GM19467 (cell line): Measurements from ENCODE around the gene LHFPL2.

ENCODE experiments used
- ATAC-seq: cut with Tn5 transposase; IDR thresholded peaks from one replicate; pipeline ENCODE4 v1.9.1; 2021; ENCODE audit warnings: mild to moderate bottlenecking, moderate library complexity; ENCODE audit not compliant: unreplicated experiment

Gene LHFPL2

GRCh38 chr5:78506261-78507024, 142.1 kb downstream of the LHFPL2 start:
- ATAC-seq = no peak

DNA sequence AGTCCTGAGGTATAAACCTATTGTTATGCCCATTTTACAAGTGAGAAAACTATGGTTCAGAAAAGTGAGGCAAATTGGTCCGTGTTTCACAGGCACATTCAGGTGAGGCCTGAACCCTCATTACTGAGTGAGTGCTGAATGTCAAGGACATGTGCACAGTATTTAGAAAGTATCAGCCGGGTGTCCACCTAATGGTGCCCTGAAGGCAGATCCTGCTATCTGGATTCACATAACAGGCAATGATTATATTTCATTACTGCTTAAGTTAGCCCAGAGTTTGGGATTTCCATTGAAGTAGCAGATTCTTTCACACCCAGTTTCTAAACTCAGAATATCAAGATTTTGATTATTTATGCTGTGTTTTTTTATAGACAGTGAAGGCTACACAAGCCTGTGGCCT, 142.7 kb downstream of the LHFPL2 start:
- no peak for ATAC-seq

- no peak for ATAC-seq
Observed at GRCh38 chr5:78504704-78505677, 143.6 kb downstream of the LHFPL2 start.

- ATAC-seq = no peak
Observed at GRCh38 chr5:78503958-78504653, 144.5 kb downstream of the LHFPL2 start.

- ATAC-seq = no peak
Observed at GRCh38 chr5:78501411-78502352, 146.9 kb downstream of the LHFPL2 start.

- ATAC-seq = no peak
Observed at GRCh38 chr5:78500871-78501270, 147.7 kb downstream of the LHFPL2 start.

GRCh38 chr5:78500028-78500427, 148.5 kb downstream of the LHFPL2 start:
- no peak for ATAC-seq

DNA sequence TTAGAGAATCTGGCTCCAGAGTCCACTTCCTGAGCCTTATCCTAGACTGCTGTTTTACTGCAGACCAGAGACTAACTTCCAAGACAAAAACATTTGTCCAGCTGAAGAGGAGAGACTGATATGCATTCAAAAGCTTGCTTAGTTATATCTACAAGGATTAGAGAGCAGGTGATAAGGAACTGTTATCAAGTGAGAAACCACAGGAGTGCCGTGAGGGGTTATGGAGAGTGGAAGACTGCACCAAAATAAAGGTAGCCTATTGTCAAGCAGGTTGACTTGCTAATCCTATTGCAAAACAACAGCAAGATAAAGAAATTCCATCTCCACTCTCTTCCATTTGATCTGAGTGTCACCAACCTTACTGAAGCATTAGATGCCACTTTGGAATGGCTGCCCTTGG, 149.1 kb downstream of the LHFPL2 start:
- ATAC-seq = no peak

- peak; percentile 44 for ATAC-seq
Observed at GRCh38 chr5:78497573-78498533, 150.7 kb downstream of the LHFPL2 start.

DNA sequence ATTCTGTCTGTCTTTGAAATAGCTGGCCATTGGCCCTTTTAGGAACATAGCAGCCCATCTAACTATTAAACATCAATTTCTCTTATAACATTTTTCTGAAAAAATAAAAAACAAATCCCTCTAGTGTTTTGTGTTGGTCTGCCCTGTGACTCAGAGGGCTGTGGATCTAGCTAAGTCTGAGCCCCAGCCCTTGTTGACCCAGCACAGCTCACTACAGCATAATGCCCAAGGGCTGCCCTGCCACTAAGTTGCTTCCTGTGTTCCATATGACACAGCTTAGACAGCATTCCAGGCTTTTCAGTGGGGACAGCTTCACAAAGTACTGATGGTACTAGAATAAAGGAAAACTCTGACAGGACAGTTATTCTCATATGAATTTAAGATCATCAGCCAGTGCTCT, 152.2 kb downstream of the LHFPL2 start:
- ATAC-seq = no peak

DNA sequence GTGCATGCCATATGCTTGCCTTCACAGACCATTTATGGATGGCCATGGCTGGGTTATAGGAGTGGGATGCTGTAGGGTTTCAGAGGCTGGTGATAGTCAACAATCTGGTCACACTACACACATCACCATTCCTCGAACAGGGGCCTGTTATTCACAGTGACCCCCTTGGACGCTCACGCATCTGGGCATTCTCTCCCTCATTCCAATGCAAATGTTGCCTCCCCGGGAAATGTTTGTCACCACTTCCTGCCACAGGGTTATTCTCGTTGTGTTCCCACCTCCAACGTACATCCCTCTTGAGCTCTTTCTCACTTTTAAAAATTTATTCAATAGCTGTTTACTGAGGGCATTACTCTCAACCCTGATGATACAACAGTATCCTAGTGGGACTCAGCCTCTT, 152.8 kb downstream of the LHFPL2 start:
- no peak for ATAC-seq

- no peak for ATAC-seq
Observed at GRCh38 chr5:78492650-78493049, 155.9 kb downstream of the LHFPL2 start.

DNA sequence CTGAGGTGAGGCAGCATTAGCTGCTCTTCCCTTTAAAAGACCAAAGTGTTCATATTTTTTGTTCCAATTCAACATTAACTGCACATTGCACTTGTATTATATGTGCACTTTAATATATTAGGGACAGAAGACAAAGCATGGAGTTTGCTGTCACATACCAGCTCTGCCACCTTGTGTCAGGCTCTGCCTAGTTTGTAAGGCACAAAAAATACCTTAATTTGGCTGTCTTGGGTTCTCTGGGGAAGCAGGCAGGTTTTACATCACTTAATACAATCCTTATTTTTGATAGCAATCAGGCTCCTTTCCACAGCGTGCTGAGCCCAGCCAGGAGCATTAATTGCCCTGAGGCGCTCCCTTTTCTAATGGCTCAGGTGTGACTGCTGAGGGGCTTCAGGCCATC, 156.3 kb downstream of the LHFPL2 start:
- ATAC-seq = no peak

DNA sequence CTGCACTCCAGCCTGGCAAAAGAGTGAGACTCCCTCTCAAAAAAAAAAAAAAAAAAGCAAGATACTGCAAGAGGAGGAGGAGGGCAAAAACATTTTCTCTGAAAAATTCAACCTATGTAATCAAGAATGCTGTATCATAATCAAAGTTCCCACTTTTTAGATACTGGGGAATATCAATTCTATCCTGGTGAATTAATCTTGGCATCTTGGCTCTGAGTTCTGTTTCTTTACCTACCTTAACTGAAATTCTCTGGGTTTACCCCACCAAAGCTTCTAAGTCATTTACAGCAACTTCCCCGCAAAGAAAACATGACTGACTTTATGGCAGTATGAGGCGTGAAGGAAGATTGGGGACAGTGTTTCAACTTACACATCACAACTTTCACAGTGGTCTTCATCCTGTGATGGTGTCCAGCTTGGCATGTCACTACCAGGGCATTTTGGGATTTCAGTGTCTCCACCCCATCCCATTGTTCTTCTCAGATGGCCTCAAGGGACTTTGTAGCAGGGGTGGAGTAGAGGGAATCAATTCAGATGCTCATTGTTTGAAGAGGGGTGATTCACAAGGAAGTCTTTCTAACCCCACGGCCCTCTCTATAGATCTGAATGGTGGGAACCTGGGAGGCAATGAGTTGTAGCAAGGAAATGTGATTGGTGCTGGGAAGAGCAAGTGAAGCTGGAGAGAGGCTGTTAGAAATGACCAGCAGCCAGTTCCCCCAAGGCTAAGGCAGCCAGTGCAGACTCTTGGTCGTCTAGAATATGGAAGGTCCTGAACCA, 157.7 kb downstream of the LHFPL2 start:
- ATAC-seq = no peak

- ATAC-seq = no peak
Observed at GRCh38 chr5:78487846-78488245, 160.7 kb downstream of the LHFPL2 start.

- no peak for ATAC-seq
Observed at GRCh38 chr5:78486218-78486617, 162.4 kb downstream of the LHFPL2 start.

GRCh38 chr5:78483809-78484521, 164.6 kb downstream of the LHFPL2 start:
- peak; percentile 82 for ATAC-seq

- ATAC-seq = no peak
Observed at GRCh38 chr5:78482948-78483347, 165.6 kb downstream of the LHFPL2 start.
